GM18907 (cell line): ENCODE results near the gene HAX1.
"Not testable (repeated sequence)": the region's sequence is repeated elsewhere in the genome, so short reads cannot be mapped to it uniquely, and the experiment has no call there.

ENCODE experiments used
- ATAC-seq: cut with Tn5 transposase; IDR thresholded peaks from one replicate; pipeline ENCODE4 v1.9.1; 2021; ENCODE audit warnings: mild to moderate bottlenecking, moderate library complexity; ENCODE audit not compliant: unreplicated experiment

Gene HAX1

GRCh38 chr1:154272217-154272998, at the start of gene HAX1:
HAX1 (plus strand) TSS chr1:154272629; CDS start chr1:154272724, 95 bp downstream.
- peak; percentile 87 for ATAC-seq

- ATAC-seq = no peak
These were observed 49.5 kb upstream of the HAX1 start for GRCh38 chr1:154222918-154223317.

- no peak for ATAC-seq
These were observed 48.8 kb upstream of the HAX1 start for GRCh38 chr1:154223621-154224020.

- ATAC-seq = no peak
These were observed 47.1 kb upstream of the HAX1 start for GRCh38 chr1:154225370-154225769.

GRCh38 chr1:154231112-154231511, 41.3 kb upstream of the HAX1 start:
- ATAC-seq = not testable (repeated sequence)

GRCh38 chr1:154233127-154233526, 39.3 kb upstream of the HAX1 start:
- ATAC-seq = not testable (repeated sequence)

- no peak for ATAC-seq
These were observed 35.6 kb upstream of the HAX1 start for GRCh38 chr1:154236855-154237254.

GRCh38 chr1:154237435-154237834, 35.0 kb upstream of the HAX1 start:
- ATAC-seq = no peak

- ATAC-seq = no peak
These were observed 34.4 kb upstream of the HAX1 start for GRCh38 chr1:154237880-154238506.

- no peak for ATAC-seq
These were observed 32.9 kb upstream of the HAX1 start for GRCh38 chr1:154239491-154239890.

- ATAC-seq = no peak
These were observed 32.1 kb upstream of the HAX1 start for GRCh38 chr1:154240294-154240833.

- ATAC-seq = no peak
These were observed 30.6 kb upstream of the HAX1 start for GRCh38 chr1:154241703-154242351.

- no peak for ATAC-seq
These were observed 18.8 kb upstream of the HAX1 start for GRCh38 chr1:154253671-154254070.

- no peak for ATAC-seq
These were observed 15.7 kb upstream of the HAX1 start for GRCh38 chr1:154256686-154257085.

GRCh38 chr1:154258784-154259183, 13.6 kb upstream of the HAX1 start:
- ATAC-seq = no peak

GRCh38 chr1:154260127-154260526, 12.3 kb upstream of the HAX1 start:
- no peak for ATAC-seq

GRCh38 chr1:154263465-154264332, 8.7 kb upstream of the HAX1 start:
- no peak for ATAC-seq

GRCh38 chr1:154264454-154264853, 8.0 kb upstream of the HAX1 start:
- no peak for ATAC-seq

- ATAC-seq = no peak
These were observed 6.8 kb upstream of the HAX1 start for GRCh38 chr1:154265586-154265985.

- ATAC-seq = no peak
These were observed 1.6 kb upstream of the HAX1 start for GRCh38 chr1:154270833-154271232.
